ENCODE measurements around the gene RXFP1. TPM values are rescaled to one million over a fixed set of nuclear protein-coding genes. Genes with fewer than 3 reads are reported as not detected.

The RXFP1 gene
- not detected in 2 replicates for total RNA-seq

GRCh38 chr4:158521484-158522088 lies at the start of gene RXFP1:
Gene RXFP1, plus strand, starts transcription at chr4:158521882. Its CDS starts 95 bp downstream, at chr4:158521977.

GRCh38 chr4:158671665-158671914 lies 149.9 kb downstream of the RXFP1 start, which contains the start of gene C4orf46:
Gene C4orf46, minus strand, starts transcription at chr4:158671887. Its CDS starts 86 bp downstream, at chr4:158671801.

GRCh38 chr4:158671915-158672806 lies 150.5 kb downstream of the RXFP1 start, which contains the start of gene ETFDH:
Gene ETFDH, plus strand, starts transcription at chr4:158672296. Its CDS starts 161 bp downstream, at chr4:158672457.

Other genes starting within 250 kb of the RXFP1 start
- gene C4orf46, start 150.0 kb downstream of the RXFP1 start, total RNA-seq, result 4.3 and 4.7 TPM in 2 replicates
- gene ETFDH, start 150.4 kb downstream of the RXFP1 start, total RNA-seq, result 11.1 and 17.8 TPM in 2 replicates
- 12.9 and 21.7 TPM in 2 replicates for gene PPID, start 201.5 kb downstream of the RXFP1 start, total RNA-seq
- 71.7 and 78.9 TPM in 2 replicates for gene FNIP2, start 247.1 kb downstream of the RXFP1 start, total RNA-seq